ENCODE measurements around the gene RAB38. TPM values are rescaled to one million over a fixed set of nuclear protein-coding genes. Genes with fewer than 3 reads are reported as not detected.

RAB38 gene
- total and polyA plus RNA-seq, 5 donors from 2014 or later = 0.36 to 2.6 (median 1.6) TPM

DNA sequence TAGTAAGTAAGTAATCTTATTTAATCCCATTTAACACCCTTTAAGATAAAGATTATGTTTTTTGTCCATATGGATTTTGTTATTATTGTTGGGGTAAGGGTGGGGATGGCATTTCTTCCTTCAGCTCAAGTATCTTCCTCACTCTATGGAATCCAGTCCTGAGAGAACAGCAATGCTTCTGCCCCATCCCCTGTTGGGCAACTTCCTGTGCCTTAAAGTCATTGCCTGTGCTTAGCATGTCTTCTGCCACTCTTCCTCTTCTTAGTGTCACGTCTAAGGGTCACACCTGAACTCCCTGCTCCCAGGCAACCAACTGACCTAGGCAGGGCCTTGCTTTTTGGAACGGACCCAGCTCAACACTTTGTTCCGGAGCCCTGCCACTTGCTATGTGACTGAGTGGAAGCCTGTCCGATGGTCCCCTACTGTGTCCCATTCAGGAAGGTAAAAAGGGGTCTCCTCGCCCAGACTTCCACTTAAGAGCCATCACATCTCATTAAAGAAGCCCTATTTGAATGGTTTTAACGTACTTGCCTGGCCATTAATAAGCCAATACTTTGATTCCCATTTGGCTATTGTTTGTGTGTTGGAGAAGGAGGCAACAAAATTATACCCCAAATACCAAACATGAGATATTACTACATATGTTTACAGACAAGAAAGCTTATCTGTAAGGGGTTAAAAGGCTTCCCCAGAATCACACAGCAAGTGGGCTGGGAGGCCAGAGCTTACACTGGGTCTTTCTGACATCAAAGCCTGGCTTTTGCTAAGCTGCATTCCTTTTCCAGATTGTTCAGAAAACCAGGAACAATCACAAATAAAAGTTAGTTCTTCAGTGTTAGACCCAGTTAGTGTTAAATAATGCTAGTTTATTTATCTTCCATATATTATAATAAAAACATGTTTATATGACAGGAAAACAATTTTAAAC lies 59.2 kb downstream of the RAB38 start:
- Mint-ChIP-seq H3K27me3 (no peaks in the 10 kb centered on the region), H3K9me3 (peaks cover 0 to 2% (median 0%) of the 10 kb centered on the region in 7 donors), H3K4me3 (no peak overlapping the region), H3K27ac (no peak overlapping the region), H3K4me1 (no peaks in the 10 kb centered on the region), H3K36me3 (no peaks in the 10 kb centered on the region)
- no peak for ATAC-seq (ENCODE audit: low read depth in 2 of 2)
- no peak for DNase-seq
- Histone ChIP-seq H3K36me3 (ENCODE audit: control insufficient read depth, insufficient read depth, low read length) (no peaks in the 10 kb centered on the region), H3K9me3 (ENCODE audit: control insufficient read depth in 2 of 2, low read length in 2 of 2) (no peaks in the 10 kb centered on the region), H3K27me3 (ENCODE audit: control insufficient read depth, insufficient read depth, low read length) (no peaks in the 10 kb centered on the region), H3K4me3 (ENCODE audit: low read depth, low read length) (no peak overlapping the region), H3K27ac (ENCODE audit: insufficient read depth, low read length, poor library complexity, severe bottlenecking) (no peak overlapping the region), H3K4me1 (ENCODE audit: control insufficient read depth, insufficient read depth, low read length, poor library complexity, severe bottlenecking) (no peaks in the 10 kb centered on the region)

DNA sequence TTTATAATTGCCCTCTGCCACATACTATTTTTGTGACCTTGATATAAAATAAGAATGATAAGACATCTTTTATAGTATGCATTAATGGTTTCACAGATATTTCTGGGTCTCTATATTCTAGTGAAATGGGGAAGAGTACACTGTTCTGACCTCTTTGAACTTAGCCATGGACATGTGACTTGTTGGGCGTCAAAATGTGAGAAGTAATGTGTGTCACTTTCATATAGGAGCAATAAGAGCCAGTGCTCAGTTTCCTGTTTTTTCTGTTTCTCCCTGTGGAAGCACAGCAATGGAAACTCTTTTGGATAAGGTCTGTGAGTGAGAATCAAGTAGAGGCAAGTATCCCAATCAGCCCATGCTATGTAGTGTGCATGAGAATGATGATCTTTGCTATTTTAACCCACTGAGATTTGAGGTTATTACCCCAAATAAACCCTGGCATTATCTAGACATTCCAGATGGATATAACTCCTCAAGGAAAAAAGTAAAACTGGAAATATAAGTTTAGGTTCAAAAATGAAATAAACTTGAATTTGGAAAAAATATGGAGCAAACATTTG lies 60.7 kb downstream of the RAB38 start:
- no peak overlapping the region for H3K4me3 ChIP-seq (ENCODE audit: low read depth, low read length)
- H3K36me3 Mint-ChIP-seq = no peaks in the 10 kb centered on the region
- no peaks in the 10 kb centered on the region for H3K4me1 Mint-ChIP-seq
- H3K27me3 ChIP-seq (ENCODE audit: control insufficient read depth, insufficient read depth, low read length) = no peaks in the 10 kb centered on the region
- no peak overlapping the region for H3K4me3 Mint-ChIP-seq
- H3K36me3 ChIP-seq (ENCODE audit: control insufficient read depth, insufficient read depth, low read length) = no peaks in the 10 kb centered on the region
- no peak for DNase-seq
- no peak overlapping the region for H3K27ac Mint-ChIP-seq
- no peak for ATAC-seq (ENCODE audit: low read depth in 2 of 2)
- H3K27me3 Mint-ChIP-seq = no peaks in the 10 kb centered on the region
- no peaks in the 10 kb centered on the region for H3K9me3 Mint-ChIP-seq
- H3K27ac ChIP-seq (ENCODE audit: insufficient read depth, low read length, poor library complexity, severe bottlenecking) = no peak overlapping the region
- H3K9me3 ChIP-seq (ENCODE audit: control insufficient read depth in 2 of 2, low read length in 2 of 2) = no peaks in the 10 kb centered on the region
- H3K4me1 ChIP-seq (ENCODE audit: control insufficient read depth, insufficient read depth, low read length, poor library complexity, severe bottlenecking) = no peaks in the 10 kb centered on the region

DNA sequence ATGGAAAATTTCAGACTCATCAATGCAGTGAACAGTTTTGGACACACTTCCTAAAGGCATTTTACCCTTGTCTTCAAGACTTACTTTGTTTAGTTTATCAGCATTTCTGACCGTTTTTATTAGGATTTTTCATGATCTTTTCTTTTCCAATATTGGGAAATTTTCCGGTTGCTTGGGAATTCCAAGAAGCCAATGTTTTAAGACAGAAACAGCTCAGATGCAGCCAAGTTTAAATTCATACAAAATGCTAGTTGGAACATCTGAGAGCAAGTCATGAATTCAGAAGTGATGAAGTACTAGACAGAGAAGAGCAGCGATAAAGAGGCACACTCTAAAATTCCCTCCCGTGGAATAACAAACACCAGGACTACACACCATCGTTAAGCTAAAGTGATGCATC lies 68.6 kb downstream of the RAB38 start:
- Histone ChIP-seq H3K9me3 (ENCODE audit: control insufficient read depth in 2 of 2, low read length in 2 of 2) (no peaks in the 10 kb centered on the region), H3K4me1 (ENCODE audit: control insufficient read depth, insufficient read depth, low read length, poor library complexity, severe bottlenecking) (no peaks in the 10 kb centered on the region), H3K4me3 (ENCODE audit: low read depth, low read length) (no peak overlapping the region), H3K27ac (ENCODE audit: insufficient read depth, low read length, poor library complexity, severe bottlenecking) (no peak overlapping the region), H3K27me3 (ENCODE audit: control insufficient read depth, insufficient read depth, low read length) (no peaks in the 10 kb centered on the region), H3K36me3 (ENCODE audit: control insufficient read depth, insufficient read depth, low read length) (no peaks in the 10 kb centered on the region)
- ATAC-seq (ENCODE audit: low read depth in 2 of 2) = no peak
- Mint-ChIP-seq H3K4me3 (no peak overlapping the region), H3K27me3 (peaks cover 13% of the 10 kb centered on the region), H3K4me1 (no peaks in the 10 kb centered on the region), H3K36me3 (no peaks in the 10 kb centered on the region), H3K27ac (no peak overlapping the region), H3K9me3 (peaks cover 0 to 3% (median 0%) of the 10 kb centered on the region in 7 donors)
- no peak for DNase-seq

DNA sequence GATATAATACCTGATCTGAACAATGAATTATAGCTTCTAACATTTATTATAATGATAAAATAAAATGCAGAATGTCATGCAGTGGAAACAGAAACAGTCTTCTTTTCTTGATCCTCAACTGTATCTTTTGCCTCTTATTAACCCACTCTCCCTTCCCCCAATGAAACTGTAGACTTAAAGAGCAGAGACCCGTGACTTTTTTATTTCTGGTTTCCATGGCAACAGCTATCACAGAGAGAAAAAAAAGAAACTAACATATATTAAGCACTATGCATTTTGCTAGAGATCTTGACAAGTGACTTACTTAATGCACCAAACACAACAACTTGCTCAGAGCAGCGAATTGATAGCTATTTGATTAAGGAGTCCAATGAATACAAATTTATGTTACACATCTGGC lies 69.3 kb downstream of the RAB38 start:
- Mint-ChIP-seq H3K4me1 (no peaks in the 10 kb centered on the region), H3K9me3 (peaks cover 0 to 3% (median 0%) of the 10 kb centered on the region in 7 donors), H3K27me3 (peaks cover 16% of the 10 kb centered on the region), H3K4me3 (no peak overlapping the region), H3K36me3 (no peaks in the 10 kb centered on the region), H3K27ac (no peak overlapping the region)
- Histone ChIP-seq H3K4me3 (ENCODE audit: low read depth, low read length) (no peak overlapping the region), H3K36me3 (ENCODE audit: control insufficient read depth, insufficient read depth, low read length) (no peaks in the 10 kb centered on the region), H3K27ac (ENCODE audit: insufficient read depth, low read length, poor library complexity, severe bottlenecking) (no peak overlapping the region), H3K9me3 (ENCODE audit: control insufficient read depth in 2 of 2, low read length in 2 of 2) (no peaks in the 10 kb centered on the region), H3K4me1 (ENCODE audit: control insufficient read depth, insufficient read depth, low read length, poor library complexity, severe bottlenecking) (no peaks in the 10 kb centered on the region), H3K27me3 (ENCODE audit: control insufficient read depth, insufficient read depth, low read length) (no peaks in the 10 kb centered on the region)
- DNase-seq = no peak
- ATAC-seq (ENCODE audit: low read depth in 2 of 2) = no peak

DNA sequence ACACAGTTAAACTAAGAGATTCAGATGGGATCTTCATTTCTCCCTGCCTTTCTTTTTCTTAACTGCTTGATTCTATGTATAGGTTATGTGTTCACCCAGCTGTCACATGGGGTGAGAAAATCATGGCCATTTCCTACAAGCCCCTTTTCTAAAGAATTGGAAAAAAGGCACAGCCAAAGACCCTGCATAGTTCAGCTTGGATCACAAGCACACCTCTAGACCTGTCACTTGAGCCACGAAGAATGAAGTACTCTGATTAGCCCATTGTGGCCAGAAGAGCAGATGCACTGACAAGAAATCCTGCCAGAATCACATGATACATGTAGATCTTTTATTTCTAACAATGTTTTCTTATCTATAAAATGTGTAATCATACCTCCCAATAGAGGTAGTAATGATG lies 69.7 kb downstream of the RAB38 start:
- Histone ChIP-seq H3K36me3 (ENCODE audit: control insufficient read depth, insufficient read depth, low read length) (no peaks in the 10 kb centered on the region), H3K4me1 (ENCODE audit: control insufficient read depth, insufficient read depth, low read length, poor library complexity, severe bottlenecking) (no peaks in the 10 kb centered on the region), H3K9me3 (ENCODE audit: control insufficient read depth in 2 of 2, low read length in 2 of 2) (no peaks in the 10 kb centered on the region), H3K4me3 (ENCODE audit: low read depth, low read length) (no peak overlapping the region), H3K27me3 (ENCODE audit: control insufficient read depth, insufficient read depth, low read length) (no peaks in the 10 kb centered on the region), H3K27ac (ENCODE audit: insufficient read depth, low read length, poor library complexity, severe bottlenecking) (no peak overlapping the region)
- no peak for DNase-seq
- ATAC-seq (ENCODE audit: low read depth in 2 of 2) = no peak
- Mint-ChIP-seq H3K9me3 (peaks cover 0 to 3% (median 0%) of the 10 kb centered on the region in 7 donors), H3K27ac (no peak overlapping the region), H3K4me3 (no peak overlapping the region), H3K36me3 (no peaks in the 10 kb centered on the region), H3K4me1 (no peaks in the 10 kb centered on the region), H3K27me3 (peaks cover 18% of the 10 kb centered on the region)

GRCh38 chr11:88104408-88104807 lies 70.8 kb downstream of the RAB38 start:
- Mint-ChIP-seq H3K27ac (no peak overlapping the region), H3K4me1 (no peaks in the 10 kb centered on the region), H3K9me3 (peaks cover 0 to 3% (median 0%) of the 10 kb centered on the region in 7 donors), H3K4me3 (no peak overlapping the region), H3K27me3 (peaks cover 18% of the 10 kb centered on the region), H3K36me3 (no peaks in the 10 kb centered on the region)
- DNase-seq = no peak
- Histone ChIP-seq H3K27ac (ENCODE audit: insufficient read depth, low read length, poor library complexity, severe bottlenecking) (no peak overlapping the region), H3K4me3 (ENCODE audit: low read depth, low read length) (no peak overlapping the region), H3K9me3 (ENCODE audit: control insufficient read depth in 2 of 2, low read length in 2 of 2) (no peaks in the 10 kb centered on the region), H3K4me1 (ENCODE audit: control insufficient read depth, insufficient read depth, low read length, poor library complexity, severe bottlenecking) (no peaks in the 10 kb centered on the region), H3K36me3 (ENCODE audit: control insufficient read depth, insufficient read depth, low read length) (no peaks in the 10 kb centered on the region), H3K27me3 (ENCODE audit: control insufficient read depth, insufficient read depth, low read length) (peaks cover 2% of the 10 kb centered on the region)
- no peak for ATAC-seq (ENCODE audit: low read depth in 2 of 2)

DNA sequence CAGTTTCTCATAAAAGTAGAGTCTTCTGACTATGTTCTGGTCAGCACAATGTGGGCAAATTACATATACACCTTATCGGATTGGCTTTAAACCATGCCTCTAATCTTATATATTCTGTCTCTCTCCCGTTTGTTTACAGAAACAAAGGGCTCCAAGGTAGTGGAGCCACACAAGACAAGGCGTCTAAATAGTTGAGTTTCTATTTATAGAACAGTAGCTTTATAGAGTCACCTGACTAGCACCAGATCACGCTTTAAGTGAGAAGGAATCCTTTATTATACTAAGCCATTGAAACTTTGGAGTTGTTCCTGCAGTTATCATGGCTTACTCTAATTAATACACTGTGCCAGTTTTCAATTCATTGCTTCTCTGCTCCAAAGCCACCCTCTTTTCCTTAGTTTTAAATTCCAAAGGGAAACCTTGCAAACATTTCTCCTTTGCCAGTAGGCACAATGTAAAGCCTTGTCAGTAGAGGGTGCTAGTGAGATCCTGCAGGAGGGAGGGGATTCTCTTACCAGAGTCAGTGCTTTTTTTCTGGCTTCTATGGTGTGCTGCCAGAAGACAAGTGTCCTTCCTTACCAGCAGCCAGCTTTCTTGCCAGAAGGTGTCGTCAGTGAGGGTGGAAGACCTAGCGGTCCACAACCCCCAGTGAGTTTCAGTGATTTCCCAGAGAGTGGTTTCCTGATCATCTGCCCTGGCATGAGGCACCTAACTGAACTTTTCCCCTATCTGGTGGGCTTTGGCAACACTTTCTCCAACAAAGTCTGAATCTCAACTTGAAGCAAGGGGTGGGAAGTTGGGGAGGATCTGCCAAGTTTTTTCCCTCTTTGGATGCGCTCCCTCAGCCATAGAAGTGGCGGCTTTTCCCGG lies 71.7 kb downstream of the RAB38 start:
- H3K9me3 ChIP-seq (ENCODE audit: control insufficient read depth in 2 of 2, low read length in 2 of 2) = no peaks in the 10 kb centered on the region
- H3K27me3 Mint-ChIP-seq = peaks cover 15% of the 10 kb centered on the region

More for the DNA sequence above, 71.7 kb downstream of the RAB38 start:
- Mint-ChIP-seq H3K9me3 (peaks cover 0 to 3% (median 0%) of the 10 kb centered on the region in 7 donors), H3K27ac (no peak overlapping the region), H3K4me3 (no peak overlapping the region), H3K4me1 (no peaks in the 10 kb centered on the region), H3K36me3 (no peaks in the 10 kb centered on the region)
- Histone ChIP-seq H3K36me3 (ENCODE audit: control insufficient read depth, insufficient read depth, low read length) (no peaks in the 10 kb centered on the region), H3K27ac (ENCODE audit: insufficient read depth, low read length, poor library complexity, severe bottlenecking) (no peak overlapping the region), H3K4me3 (ENCODE audit: low read depth, low read length) (no peak overlapping the region), H3K27me3 (ENCODE audit: control insufficient read depth, insufficient read depth, low read length) (peaks cover 2% of the 10 kb centered on the region), H3K4me1 (ENCODE audit: control insufficient read depth, insufficient read depth, low read length, poor library complexity, severe bottlenecking) (no peaks in the 10 kb centered on the region)
- ATAC-seq (ENCODE audit: low read depth in 2 of 2) (no peak), DNase-seq (peak in 2 of 3 donors; percentile 20 to 62)
